DMS53 (cell line): Measurements from ENCODE around the gene GTPBP10.

Source experiments
- DNase-seq: peaks from one replicate; lab custom pipeline; 2025; lab: John Stamatoyannopoulos, UW

The GTPBP10 gene

DNA sequence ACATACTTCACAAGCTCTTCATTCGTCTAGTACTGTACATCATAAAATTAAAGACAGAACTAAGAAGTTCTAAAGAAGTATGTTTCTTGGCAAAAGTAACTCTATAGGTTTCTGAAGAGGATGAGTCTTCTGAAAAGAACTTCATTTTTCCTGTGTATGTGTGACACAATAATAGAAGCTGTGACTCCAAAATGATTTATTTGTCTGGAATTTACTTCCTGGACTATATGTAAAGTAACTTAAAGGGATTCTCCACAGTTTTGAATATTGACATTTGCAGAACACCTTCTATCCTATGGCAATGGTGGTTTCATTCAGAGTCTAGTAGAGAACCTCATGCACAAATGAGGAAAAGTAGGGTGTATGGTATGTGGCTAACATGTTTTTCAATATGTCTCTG, 36.9 kb downstream of the GTPBP10 start:
- DNase-seq: no peak

- DNase-seq: no peak
Measured at GRCh38 chr7:90383861-90384260, 37.3 kb downstream of the GTPBP10 start.

- no peak for DNase-seq
Measured at GRCh38 chr7:90384433-90384832, 37.9 kb downstream of the GTPBP10 start.

- DNase-seq: no peak
Measured at GRCh38 chr7:90387470-90388240, 41.1 kb downstream of the GTPBP10 start.

DNA sequence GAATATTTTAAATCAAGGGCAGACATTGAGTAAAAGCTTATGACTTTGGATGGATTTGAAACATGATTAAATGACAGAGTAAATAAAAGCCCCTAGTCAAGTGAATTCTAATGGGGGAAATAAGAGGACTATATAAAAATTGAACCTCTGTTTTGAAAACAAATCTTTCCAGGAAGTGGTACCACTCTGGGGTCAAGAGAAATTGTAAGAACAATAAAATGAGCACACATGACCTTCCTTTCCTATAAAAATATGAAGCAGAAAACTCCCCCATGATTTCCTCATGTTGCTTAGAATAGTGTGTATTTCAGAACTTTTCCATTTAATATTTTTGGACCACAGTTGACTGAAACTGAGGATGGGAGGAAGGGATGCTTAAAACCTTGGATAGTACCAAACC, 44.4 kb downstream of the GTPBP10 start:
- no peak for DNase-seq

DNA sequence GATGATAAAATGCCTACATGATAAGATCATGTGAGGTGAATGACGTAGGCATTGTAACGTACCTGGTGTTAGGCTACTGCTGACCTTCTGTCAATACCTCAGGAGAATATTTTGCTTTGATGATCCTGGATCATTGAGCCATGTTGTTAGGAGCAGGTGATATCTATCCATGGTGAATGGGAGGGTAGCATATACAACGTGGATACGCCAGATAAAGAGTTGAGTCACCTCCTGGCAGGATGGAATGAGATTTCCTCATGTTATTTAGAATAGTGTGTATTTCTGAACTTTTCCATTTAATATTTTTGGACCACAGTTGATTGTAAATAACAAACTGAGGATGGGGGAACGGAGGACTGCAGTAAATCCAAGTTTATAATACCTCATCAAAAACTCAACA, 45.0 kb downstream of the GTPBP10 start:
- no peak for DNase-seq

DNA sequence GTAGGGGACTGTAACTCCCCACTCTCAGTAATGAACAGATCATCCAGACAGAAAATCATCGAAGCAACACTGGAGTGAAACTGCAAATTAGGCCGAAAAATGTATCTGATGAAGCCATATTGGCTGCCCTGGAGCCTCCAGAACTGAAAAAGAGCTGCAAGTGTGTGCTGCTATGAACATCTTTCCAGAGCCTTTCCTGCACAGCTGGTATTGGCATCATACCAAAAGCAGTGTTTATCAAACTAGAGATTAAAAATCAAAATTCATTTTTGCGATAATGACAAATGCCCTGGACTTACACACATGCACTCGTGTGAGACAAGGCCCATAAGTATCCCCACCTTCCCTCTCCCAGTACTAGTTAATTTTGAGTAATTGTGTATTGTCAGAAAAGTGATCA, 49.9 kb downstream of the GTPBP10 start:
- DNase-seq: no peak

GRCh38 chr7:90401989-90402388, 55.5 kb downstream of the GTPBP10 start:
- DNase-seq: no peak

DNA sequence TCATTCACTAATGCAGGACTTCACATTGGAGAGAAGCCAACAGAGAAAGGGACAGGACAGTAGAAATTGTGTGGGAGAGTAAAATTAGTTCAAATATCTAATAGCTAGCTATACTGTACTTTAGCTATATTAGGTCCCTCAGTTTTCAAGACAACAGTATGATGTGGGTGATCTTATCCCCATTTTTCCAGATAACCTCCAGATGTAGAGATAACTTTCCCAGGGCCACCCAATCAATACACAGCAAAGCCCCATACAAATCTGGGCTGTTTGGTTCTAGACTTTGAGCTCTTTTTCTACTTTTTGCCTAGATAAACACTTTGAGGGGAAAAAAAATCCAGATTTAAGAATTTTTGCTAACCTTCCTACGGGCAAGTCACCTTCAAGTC, 56.3 kb downstream of the GTPBP10 start:
- no peak for DNase-seq

GRCh38 chr7:90403174-90404113, 56.9 kb downstream of the GTPBP10 start, which contains the start of gene CLDN12:
Gene CLDN12 (plus strand): TSS chr7:90403461. CDS start chr7:90412677, 9,216 bp downstream.
- peak; percentile 97 for DNase-seq

DNA sequence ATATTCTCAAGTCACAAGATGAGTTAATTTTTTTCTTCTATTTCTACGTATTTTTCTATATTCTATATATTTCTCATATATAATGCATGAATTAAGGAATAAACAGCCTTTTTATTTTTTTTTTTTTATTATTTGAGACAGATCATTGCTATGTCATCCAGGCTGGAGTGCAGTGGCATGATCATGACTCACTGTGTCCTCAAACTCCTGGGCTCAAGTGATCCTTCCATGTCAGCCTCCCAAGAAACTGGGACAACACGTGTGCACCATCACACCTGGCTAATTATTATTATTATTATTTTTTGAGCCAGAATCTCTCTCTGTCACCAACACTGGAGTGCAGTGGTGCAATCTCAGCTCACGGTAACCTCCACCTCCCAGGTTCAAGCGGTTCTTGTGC, 58.3 kb downstream of the GTPBP10 start:
- DNase-seq: peak; percentile 68

- no peak for DNase-seq
Measured at GRCh38 chr7:90407484-90407821, 60.9 kb downstream of the GTPBP10 start.

DNA sequence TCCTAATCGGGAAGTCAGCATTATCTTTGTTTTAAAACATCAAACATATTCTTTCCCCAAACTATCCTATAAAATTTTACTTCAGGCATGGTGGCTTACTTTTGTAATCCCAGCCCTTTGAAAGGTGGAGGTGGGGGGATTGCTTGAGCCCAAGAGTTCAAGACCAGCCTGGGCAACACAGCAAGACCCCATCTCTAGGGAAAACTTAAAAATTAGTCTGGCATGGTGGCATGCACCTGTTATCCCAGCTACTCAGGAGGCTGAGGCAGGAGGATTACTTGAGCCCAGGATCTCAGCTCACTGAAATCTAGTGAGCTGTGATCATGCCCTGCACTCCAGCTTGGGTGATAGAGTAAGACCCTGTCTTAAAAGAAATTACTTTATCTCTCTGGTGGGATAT, 61.6 kb downstream of the GTPBP10 start:
- no peak for DNase-seq

GRCh38 chr7:90409667-90410066, 63.2 kb downstream of the GTPBP10 start:
- peak; percentile 25 for DNase-seq

DNA sequence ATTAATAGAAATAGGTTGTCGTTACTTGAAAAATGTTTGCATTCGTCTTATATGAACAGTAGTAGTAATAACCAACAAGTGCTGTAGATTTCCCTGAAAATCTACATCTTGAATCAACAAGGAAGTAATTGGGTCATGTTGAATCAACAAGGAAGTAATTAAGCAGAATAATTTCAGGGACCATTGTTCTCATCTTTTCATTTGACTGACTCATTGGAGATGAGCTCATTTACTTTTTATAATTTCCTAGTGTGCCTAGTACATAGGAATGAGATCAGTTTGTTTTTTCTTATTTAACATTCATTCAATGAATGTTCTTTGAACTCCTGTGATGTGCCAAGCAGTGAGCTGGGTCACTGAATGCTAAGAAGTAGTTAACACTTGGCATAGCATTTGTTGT, 65.0 kb downstream of the GTPBP10 start:
- peak; percentile 86 for DNase-seq

GRCh38 chr7:90412458-90413184, 66.1 kb downstream of the GTPBP10 start:
- peak; percentile 75 for DNase-seq

GRCh38 chr7:90413185-90413528, 66.6 kb downstream of the GTPBP10 start:
- no peak for DNase-seq

- DNase-seq: peak; percentile 20
Measured at GRCh38 chr7:90421651-90422050, 75.1 kb downstream of the GTPBP10 start.

DNA sequence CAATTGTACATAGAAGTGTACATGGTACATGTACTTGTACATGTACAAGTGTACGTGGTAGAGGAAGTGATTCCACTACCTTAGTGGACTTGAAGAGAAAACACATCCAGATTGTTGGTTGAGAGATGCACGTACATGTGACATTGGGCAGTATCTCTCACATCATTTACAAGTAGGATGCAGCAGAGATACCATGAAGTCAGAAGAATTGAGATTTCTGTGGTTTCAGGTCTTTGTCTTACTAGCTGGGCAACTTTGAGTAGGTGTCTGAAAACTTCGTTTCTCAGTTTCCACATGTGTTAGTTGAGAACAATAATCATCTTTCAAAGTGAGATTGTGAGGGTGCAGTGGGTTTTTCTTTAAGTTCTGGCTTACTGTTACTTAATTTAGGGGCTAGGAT, 78.2 kb downstream of the GTPBP10 start:
- no peak for DNase-seq

- DNase-seq: peak; percentile 81
Measured at GRCh38 chr7:90425376-90425775, 78.9 kb downstream of the GTPBP10 start.

DNA sequence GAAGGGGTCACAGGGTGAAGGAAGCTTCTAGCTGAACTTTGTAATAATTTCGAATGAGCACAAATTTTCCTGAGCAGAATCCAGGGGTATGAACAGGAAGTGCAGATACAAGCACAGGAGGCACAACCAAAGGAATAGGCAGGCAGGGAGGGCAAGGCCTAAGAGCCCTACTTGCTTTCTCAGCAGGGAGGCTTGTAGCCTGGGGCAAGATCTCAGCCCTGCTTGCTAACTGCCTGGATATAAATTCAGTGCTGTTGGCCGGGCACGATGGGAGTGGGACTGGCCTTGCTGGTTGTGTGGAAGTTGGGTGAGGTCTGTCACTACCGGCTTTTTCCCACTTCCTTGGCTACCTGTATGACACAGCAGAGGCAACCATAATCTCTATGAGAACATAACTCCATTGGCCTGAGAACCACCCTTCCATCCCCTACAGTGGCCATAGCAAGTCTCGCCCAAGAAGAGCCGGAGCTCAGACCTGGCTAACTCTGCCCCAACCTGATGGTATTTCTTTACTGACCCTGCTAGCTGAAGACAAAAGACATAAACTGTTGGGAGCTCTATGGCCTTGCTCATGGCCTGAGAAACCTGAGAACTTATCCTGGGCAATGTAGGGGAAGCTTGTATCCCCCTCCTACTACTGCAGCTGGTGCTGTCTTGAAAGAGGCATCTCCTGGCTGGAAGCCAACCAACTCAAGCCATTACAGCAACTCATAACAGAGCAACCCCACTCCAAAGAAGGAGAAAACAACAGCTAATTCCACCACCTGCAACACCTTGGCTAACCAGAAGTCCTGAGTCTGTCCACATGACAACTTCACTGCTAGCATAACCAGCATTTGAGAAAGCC, 84.3 kb downstream of the GTPBP10 start:
- DNase-seq: no peak

- DNase-seq: no peak
Measured at GRCh38 chr7:90432752-90433151, 86.2 kb downstream of the GTPBP10 start.
